Vagina (tissue), 2 donors: Measurements from ENCODE around the gene GNG2.

Source experiments
- CTCF ChIP-seq, 3 experiments: fragments of 450-650 bp in 2 of 3; fragments of 200-600 bp in 1 of 3; sonication (generic) in 1 of 3; IDR thresholded peaks; one replicate each; pipeline ENCODE4 v1.5.1; 2017 to 2019; ENCODE audit warnings: antibody characterized with exemption in 3 of 3, mild to moderate bottlenecking in 2 of 3, moderate library complexity in 2 of 3
- POLR2A ChIP-seq, 2 donors: fragments of 450-650 bp; IDR thresholded peaks; one replicate each; pipeline ENCODE4 v1.6.1; 2017; ENCODE audit warnings: antibody characterized with exemption in 2 of 2, mild to moderate bottlenecking in 2 of 2, moderate library complexity in 2 of 2

DNA sequence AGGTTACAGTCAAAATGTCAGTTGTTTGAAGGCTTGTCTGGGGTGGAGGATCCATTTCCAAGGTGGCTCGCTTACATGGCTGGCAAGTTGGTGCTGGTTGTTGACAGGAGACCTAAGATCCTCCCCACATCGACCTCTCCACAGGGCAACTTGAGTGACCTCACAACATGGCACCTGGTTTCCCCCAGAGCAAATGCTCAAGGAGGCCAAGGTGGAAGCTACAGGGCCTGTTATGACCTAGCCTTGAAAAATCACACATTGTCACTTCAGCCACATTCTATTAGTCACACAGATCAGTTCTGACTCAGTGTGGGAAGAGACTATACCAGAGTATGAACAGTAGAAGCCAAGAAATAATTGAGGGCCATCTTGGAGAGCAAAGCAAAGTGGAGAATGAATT is 11.3 kb upstream of the GNG2 start:
- TF ChIP-seq POLR2A (IDR thresholded peaks at IDR 0.05) (no peak), CTCF (IDR thresholded peaks at IDR 0.05) (no peak)
